DOHH2 (cell line): Measurements from ENCODE around the gene CCBE1.

Experiments used
- EZH2phosphoT487 ChIP-seq: fragments of 200-600 bp; sonication (generic); IDR thresholded peaks from 2 replicates; pipeline ENCODE4 v1.6.1; 2017; ENCODE audit warnings: borderline replicate concordance, mild to moderate bottlenecking, antibody characterized with exemption, low read length, moderate library complexity, mixed read lengths
- TF ChIP-seq, protein P1 (sequence below): fragments of 200-600 bp; sonication (generic); IDR thresholded peaks from one replicate; pipeline ENCODE4 v1.5.1; 2014; ENCODE audit warnings: antibody characterized with exemption, mild to moderate bottlenecking, low read depth, low read length; ENCODE audit not compliant: poor library complexity, severe bottlenecking

DNA sequence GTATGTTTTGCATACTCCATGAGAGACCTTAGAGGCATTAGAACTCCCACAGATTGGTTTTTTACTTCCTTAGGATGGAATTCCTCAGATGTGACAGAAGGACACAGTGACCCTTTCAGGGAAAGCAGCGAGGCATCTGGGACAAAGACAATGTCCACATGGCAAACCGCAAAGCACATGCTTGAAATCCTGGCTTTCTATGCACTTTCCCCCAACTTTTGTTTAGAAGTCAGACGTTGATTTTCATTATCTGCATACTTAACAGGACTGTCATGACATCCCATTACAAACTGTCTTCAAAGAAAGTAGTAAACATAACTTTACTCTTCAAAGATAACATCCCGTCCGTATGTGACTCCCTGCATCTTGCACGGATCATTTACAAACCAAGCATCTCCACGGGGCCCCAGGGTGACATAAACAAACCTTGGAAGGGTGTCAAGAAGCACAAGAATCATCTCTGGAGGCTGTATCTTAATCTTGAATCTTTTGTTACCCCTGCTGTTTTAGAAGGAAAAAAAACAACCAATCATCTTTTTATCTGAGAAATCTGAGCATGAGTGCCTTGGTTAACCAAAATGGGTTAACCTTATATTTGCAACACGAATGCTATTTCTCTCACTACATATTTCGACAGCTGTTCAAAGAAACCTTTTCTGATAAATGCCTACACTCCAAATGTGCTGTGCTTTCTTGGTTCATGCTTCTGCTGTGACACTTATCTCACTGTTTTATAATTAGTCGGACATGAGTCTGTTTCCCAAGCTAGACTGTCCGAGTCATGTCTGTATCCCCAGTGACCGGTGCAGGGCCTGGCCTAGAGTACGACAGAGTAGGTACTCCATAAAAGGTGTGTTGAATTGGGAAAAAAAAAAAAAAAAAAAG, 90.8 kb downstream of the CCBE1 start:
- TF ChIP-seq, protein P1, sequence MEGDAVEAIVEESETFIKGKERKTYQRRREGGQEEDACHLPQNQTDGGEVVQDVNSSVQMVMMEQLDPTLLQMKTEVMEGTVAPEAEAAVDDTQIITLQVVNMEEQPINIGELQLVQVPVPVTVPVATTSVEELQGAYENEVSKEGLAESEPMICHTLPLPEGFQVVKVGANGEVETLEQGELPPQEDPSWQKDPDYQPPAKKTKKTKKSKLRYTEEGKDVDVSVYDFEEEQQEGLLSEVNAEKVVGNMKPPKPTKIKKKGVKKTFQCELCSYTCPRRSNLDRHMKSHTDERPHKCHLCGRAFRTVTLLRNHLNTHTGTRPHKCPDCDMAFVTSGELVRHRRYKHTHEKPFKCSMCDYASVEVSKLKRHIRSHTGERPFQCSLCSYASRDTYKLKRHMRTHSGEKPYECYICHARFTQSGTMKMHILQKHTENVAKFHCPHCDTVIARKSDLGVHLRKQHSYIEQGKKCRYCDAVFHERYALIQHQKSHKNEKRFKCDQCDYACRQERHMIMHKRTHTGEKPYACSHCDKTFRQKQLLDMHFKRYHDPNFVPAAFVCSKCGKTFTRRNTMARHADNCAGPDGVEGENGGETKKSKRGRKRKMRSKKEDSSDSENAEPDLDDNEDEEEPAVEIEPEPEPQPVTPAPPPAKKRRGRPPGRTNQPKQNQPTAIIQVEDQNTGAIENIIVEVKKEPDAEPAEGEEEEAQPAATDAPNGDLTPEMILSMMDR, result no peak
- TF ChIP-seq EZH2phosphoT487, result no peak
